Subcutaneous preadipocyte (primary cell): ENCODE measurements around the gene KANSL2. TPM values are rescaled to one million over a fixed set of nuclear protein-coding genes. Genes with fewer than 3 reads are reported as not detected.

Experiments
- small RNA-seq: library from RNA; depleted of rRNA; stranded (forward); fragments of <200 nt; gene quantifications from one replicate; pipeline ENCODE3, GENCODE V24; 2012
- total RNA-seq: library from RNA; depleted of rRNA; stranded (reverse); fragments of >200 nt; gene quantifications from 2 replicates; pipeline ENCODE4 v1.2.3, GENCODE V29; 2012

Gene KANSL2
- 43.2 and 49.6 TPM in 2 replicates for total RNA-seq

GRCh38 chr12:48681710-48682532 is at the start of gene KANSL2:
Gene KANSL2 (minus strand): TSS chr12:48682238. CDS start chr12:48681632, 606 bp downstream.

GRCh38 chr12:48716493-48717251 is 34.6 kb upstream of the KANSL2 start, which contains the start of gene CCNT1:
Gene CCNT1 (minus strand): TSS chr12:48716707. CDS start chr12:48716675, 32 bp downstream.

Small RNA genes within 50 kb of the gene (small RNA-seq; reads per million reads assigned to genes)
- gene MIR1291, result not detected
- gene SNORA2A, result 2,973 reads per million, percentile 100 among the genes with 10 or more reads in this experiment
- gene SNORA2B, result 110 reads per million, percentile 99 among the genes with 10 or more reads in this experiment
- 17.0 reads per million, percentile 97 among the genes with 10 or more reads in this experiment for gene SNORA2C

Other genes with a start within 250 kb of the KANSL2 start
- not detected in 2 replicates for gene ANP32D, start 209.7 kb downstream of the KANSL2 start, total RNA-seq
- not detected in 2 replicates for gene C12orf54, start 199.7 kb downstream of the KANSL2 start, total RNA-seq
- not detected in 2 replicates for gene OR8S1, start 156.6 kb downstream of the KANSL2 start, total RNA-seq
- gene LALBA, start 112.2 kb downstream of the KANSL2 start, total RNA-seq, result not detected in 2 replicates
- gene CCNT1, start 34.5 kb upstream of the KANSL2 start, total RNA-seq, result 27.6 and 36.4 TPM in 2 replicates
- gene ADCY6, start 106.9 kb upstream of the KANSL2 start, total RNA-seq, result 17.2 and 19.8 TPM in 2 replicates
- 11.3 and 14.0 TPM in 2 replicates for gene CACNB3, start 136.3 kb upstream of the KANSL2 start, total RNA-seq
- 51.8 and 73.1 TPM in 2 replicates for gene DDX23, start 169.9 kb upstream of the KANSL2 start, total RNA-seq
- under 0.01 TPM in 2 replicates for gene RND1, start 183.6 kb upstream of the KANSL2 start, total RNA-seq
- 23.5 and 36.0 TPM in 2 replicates for gene FKBP11, start 243.3 kb upstream of the KANSL2 start, total RNA-seq